ENCODE data around the gene ETDC.

ETDC gene

DNA sequence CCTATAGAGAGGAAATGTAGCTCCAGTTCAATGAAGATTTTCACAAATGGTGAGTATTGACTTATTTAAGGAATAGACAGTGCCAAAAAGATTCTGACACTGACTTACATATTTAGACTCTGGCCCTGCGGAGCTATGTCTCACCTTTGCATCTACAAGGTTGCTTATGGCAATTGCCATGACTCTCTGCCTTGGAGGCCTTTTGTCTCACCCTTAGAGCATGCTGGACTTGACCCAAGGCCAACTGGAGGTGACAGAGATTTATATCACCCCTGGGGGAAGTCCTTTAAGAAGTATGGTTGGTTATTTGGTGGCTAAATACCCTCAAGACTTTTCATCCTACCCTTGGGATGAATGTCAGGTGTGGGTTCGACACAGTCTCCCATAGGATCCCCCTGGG, 4.5 kb upstream of the ETDC start:
- H3K79me2 ChIP-seq (ENCODE audit: insufficient read depth, low read length), result no peaks in the 10 kb centered on the region
- no peaks in the 10 kb centered on the region for H3K9me2 ChIP-seq (replicated peaks; ENCODE audit: low read depth, low read length)
- H3K4me3 ChIP-seq (ENCODE audit: low read length, poor library complexity, severe bottlenecking), result no peak overlapping the region
- no peaks in the 10 kb centered on the region for H3K27me3 ChIP-seq (ENCODE audit: insufficient read depth, low read length, poor library complexity, severe bottlenecking)
- TF ChIP-seq EZH2phosphoT487 (IDR thresholded peaks at IDR 0.05; ENCODE audit: borderline replicate concordance) (no peak), CTCF (conservative IDR thresholded peaks at IDR 0.05; ENCODE audit: low read length) (no peak)
- H3K4me1 ChIP-seq (ENCODE audit: insufficient read depth, low read length, poor library complexity, severe bottlenecking), result no peaks in the 10 kb centered on the region
- no peaks in the 10 kb centered on the region for H3F3A ChIP-seq (ENCODE audit: low read depth)
- H3K36me3 ChIP-seq (ENCODE audit: insufficient read depth, low read length), result no peaks in the 10 kb centered on the region
- H3K9me3 ChIP-seq (ENCODE audit: insufficient read depth, low read depth, low read length), result no peaks in the 10 kb centered on the region
- H2AFZ ChIP-seq (ENCODE audit: low read length), result no peak overlapping the region
- no peak overlapping the region for H3K4me2 ChIP-seq (ENCODE audit: low read depth, low read length, poor library complexity, severe bottlenecking)
- H3K9ac ChIP-seq (ENCODE audit: low read depth, low read length, poor library complexity, severe bottlenecking), result no peak overlapping the region
- H4K20me1 ChIP-seq (ENCODE audit: insufficient read depth, low read length, poor library complexity, severe bottlenecking), result no peaks in the 10 kb centered on the region

- Histone ChIP-seq H3K9me3 (ENCODE audit: insufficient read depth, low read depth, low read length) (no peaks in the 10 kb centered on the region), H3K27me3 (ENCODE audit: insufficient read depth, low read length, poor library complexity, severe bottlenecking) (no peaks in the 10 kb centered on the region), H3K9ac (ENCODE audit: low read depth, low read length, poor library complexity, severe bottlenecking) (no peak overlapping the region), H3K4me3 (ENCODE audit: low read length, poor library complexity, severe bottlenecking) (no peak overlapping the region), H3K36me3 (ENCODE audit: insufficient read depth, low read length) (no peaks in the 10 kb centered on the region), H3K4me1 (ENCODE audit: insufficient read depth, low read length, poor library complexity, severe bottlenecking) (no peaks in the 10 kb centered on the region), H3K79me2 (ENCODE audit: insufficient read depth, low read length) (no peaks in the 10 kb centered on the region), H4K20me1 (ENCODE audit: insufficient read depth, low read length, poor library complexity, severe bottlenecking) (no peaks in the 10 kb centered on the region), H3K9me2 (replicated peaks; ENCODE audit: low read depth, low read length) (no peaks in the 10 kb centered on the region), H3K4me2 (ENCODE audit: low read depth, low read length, poor library complexity, severe bottlenecking) (no peak overlapping the region), H2AFZ (ENCODE audit: low read length) (no peak overlapping the region), H3F3A (ENCODE audit: low read depth) (no peaks in the 10 kb centered on the region)
- TF ChIP-seq CTCF (conservative IDR thresholded peaks at IDR 0.05; ENCODE audit: low read length) (no peak), EZH2phosphoT487 (IDR thresholded peaks at IDR 0.05; ENCODE audit: borderline replicate concordance) (no peak)
Measured at GRCh38 chrX:135307171-135307570, 2.1 kb upstream of the ETDC start.

DNA sequence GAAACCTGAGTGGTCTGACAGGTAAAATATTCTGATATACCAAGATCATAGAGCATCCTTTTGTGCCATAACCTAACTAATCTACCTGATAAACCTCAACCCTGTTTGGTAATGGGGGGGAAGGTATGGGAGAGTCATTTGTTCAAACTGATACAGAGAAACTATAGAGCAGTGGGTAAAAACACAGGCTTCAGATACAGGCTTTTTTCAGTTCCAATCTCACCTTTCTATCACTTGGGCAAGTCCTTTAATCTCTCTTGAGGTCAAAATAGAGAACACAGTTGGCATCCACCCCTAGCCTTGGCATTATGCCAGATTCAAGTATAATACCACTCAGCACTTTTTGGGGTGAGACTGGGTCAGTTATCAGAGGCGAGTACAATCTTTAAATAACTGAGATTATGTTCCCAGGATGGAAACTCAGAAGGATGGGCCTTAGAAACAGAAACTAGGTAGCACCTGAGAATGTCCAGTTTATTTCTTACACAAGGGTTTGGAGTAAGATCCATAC, 880 bp upstream of the ETDC start:
- H3K36me3 ChIP-seq (ENCODE audit: insufficient read depth, low read length), result no peaks in the 10 kb centered on the region
- no peaks in the 10 kb centered on the region for H3K27me3 ChIP-seq (ENCODE audit: insufficient read depth, low read length, poor library complexity, severe bottlenecking)
- H3K9me3 ChIP-seq (ENCODE audit: insufficient read depth, low read depth, low read length), result no peaks in the 10 kb centered on the region
- no peak overlapping the region for H3K4me2 ChIP-seq (ENCODE audit: low read depth, low read length, poor library complexity, severe bottlenecking)
- H3F3A ChIP-seq (ENCODE audit: low read depth), result no peaks in the 10 kb centered on the region
- H4K20me1 ChIP-seq (ENCODE audit: insufficient read depth, low read length, poor library complexity, severe bottlenecking), result no peaks in the 10 kb centered on the region
- no peak for TF ChIP-seq CTCF (conservative IDR thresholded peaks at IDR 0.05; ENCODE audit: low read length)
- TF ChIP-seq EZH2phosphoT487 (IDR thresholded peaks at IDR 0.05; ENCODE audit: borderline replicate concordance), result no peak
- no peak overlapping the region for H2AFZ ChIP-seq (ENCODE audit: low read length)
- H3K9me2 ChIP-seq (replicated peaks; ENCODE audit: low read depth, low read length), result no peaks in the 10 kb centered on the region
- no peaks in the 10 kb centered on the region for H3K79me2 ChIP-seq (ENCODE audit: insufficient read depth, low read length)
- H3K9ac ChIP-seq (ENCODE audit: low read depth, low read length, poor library complexity, severe bottlenecking), result no peak overlapping the region
- H3K4me3 ChIP-seq (ENCODE audit: low read length, poor library complexity, severe bottlenecking), result no peak overlapping the region
- no peaks in the 10 kb centered on the region for H3K4me1 ChIP-seq (ENCODE audit: insufficient read depth, low read length, poor library complexity, severe bottlenecking)

Data from Loucy (cell line).